Keratinocyte (primary cell): ENCODE measurements around the gene DUSP18. TPM values are rescaled to one million over a fixed set of nuclear protein-coding genes. Genes with fewer than 3 reads are reported as not detected.
"Not testable (repeated sequence)": the region's sequence is repeated elsewhere in the genome, so short reads cannot be mapped to it uniquely, and the experiment has no call there.

ENCODE experiments used
- DNase-seq: peaks from one replicate; pipeline ENCODE4 v3.0.0-alpha.2; 2011; ENCODE audit warnings: low read depth, missing footprints, low spot score
- FAIRE-seq: peaks from 2 replicates; lab custom pipeline; 2011; peaks lifted over from hg19 to GRCh38; lab: Jason Lieb, UNC
- H2AFZ ChIP-seq: 2 replicates; pipeline ENCODE4 v1.6.0; 2012; ENCODE audit warnings: low read length, control low read depth, inconsistent platforms; ENCODE audit not compliant: control insufficient read depth
- H3K27ac ChIP-seq: 2 replicates; pipeline ENCODE4 v1.5.1; 2011; ENCODE audit warnings: low read length; ENCODE audit not compliant: control insufficient read depth, insufficient read depth
- H3K27me3 ChIP-seq: 3 replicates; pipeline ENCODE4 v1.6.0; 2011; ENCODE audit warnings: low read length; ENCODE audit not compliant: control insufficient read depth, insufficient read depth; ENCODE audit errors: extremely low read depth
- H3K36me3 ChIP-seq, 2 experiments: 2 replicates in 1 of 2; 3 replicates in 1 of 2; pipeline ENCODE4 v1.5.1; 2011; ENCODE audit warnings: low read length in 2 of 2, mild to moderate bottlenecking in 1 of 2; ENCODE audit not compliant: control insufficient read depth in 2 of 2, insufficient read depth in 2 of 2; ENCODE audit errors: extremely low read depth in 1 of 2
- H3K4me1 ChIP-seq: 3 replicates; pipeline ENCODE4 v1.5.1; 2011; ENCODE audit warnings: low read length; ENCODE audit not compliant: control insufficient read depth, insufficient read depth; ENCODE audit errors: extremely low read depth
- H3K4me2 ChIP-seq: 3 replicates; pipeline ENCODE4 v1.6.0; 2011; ENCODE audit warnings: low read depth, low read length; ENCODE audit not compliant: control insufficient read depth, insufficient read depth; ENCODE audit errors: extremely low read depth
- H3K4me3 ChIP-seq, 3 experiments: fragments of 200-600 bp in 1 of 3; sonication (generic) in 1 of 3; 2 replicates in 2 of 3; 3 replicates in 1 of 3; pipeline ENCODE4 v1.5.1; 2011 to 2016; ENCODE audit warnings: low read length in 3 of 3, mild to moderate bottlenecking in 3 of 3, control low read depth in 2 of 3, inconsistent platforms in 1 of 3, low read depth in 1 of 3, mixed read lengths in 1 of 3, mixed run types in 1 of 3, moderate library complexity in 1 of 3; ENCODE audit not compliant: control insufficient read depth in 2 of 3, insufficient read depth in 2 of 3; ENCODE audit errors: extremely low read depth in 1 of 3
- H3K79me2 ChIP-seq: 2 replicates; pipeline ENCODE4 v1.6.0; 2012; ENCODE audit warnings: low read length; ENCODE audit not compliant: control insufficient read depth, insufficient read depth
- H3K9ac ChIP-seq: 3 replicates; pipeline ENCODE4 v1.6.0; 2011; ENCODE audit warnings: low read length; ENCODE audit not compliant: control insufficient read depth, insufficient read depth; ENCODE audit errors: extremely low read depth
- H3K9me1 ChIP-seq: 3 replicates; pipeline ENCODE4 v1.6.0; 2011; ENCODE audit warnings: low read length; ENCODE audit not compliant: control insufficient read depth, insufficient read depth; ENCODE audit errors: extremely low read depth
- H3K9me3 ChIP-seq: 2 replicates; pipeline ENCODE4 v1.5.1; 2012; ENCODE audit warnings: low read depth, low read length; ENCODE audit not compliant: control insufficient read depth
- H4K20me1 ChIP-seq: 3 replicates; pipeline ENCODE4 v1.6.0; 2011; ENCODE audit warnings: low read length; ENCODE audit not compliant: control insufficient read depth, insufficient read depth; ENCODE audit errors: extremely low read depth
- CTCF ChIP-seq, 3 experiments: IDR thresholded peaks in 1 of 3; conservative IDR thresholded peaks in 1 of 3; optimal IDR thresholded peaks in 1 of 3; 2 replicates in 2 of 3; 3 replicates in 1 of 3; pipeline versions ENCODE3 to v1.5.1; 2011; ENCODE audit warnings: low read length in 3 of 3, mild to moderate bottlenecking in 3 of 3, moderate library complexity in 2 of 3, control low read depth in 1 of 3, inconsistent platforms in 1 of 3; ENCODE audit not compliant: insufficient read depth in 2 of 3; ENCODE audit errors: extremely low read depth in 1 of 3
- EZH2 ChIP-seq: IDR thresholded peaks from one replicate; pipeline ENCODE4 v1.6.1; 2012; ENCODE audit warnings: inconsistent platforms, mild to moderate bottlenecking, low read length, moderate library complexity
- dilution Hi-C: fragments of 300-500 bp; cut with MboI; formaldehyde crosslinking; loops from one replicate; pipeline ENCODE4 v1.7.0; 2020; ENCODE audit warnings: low sequenced_read_pairs; ENCODE audit not compliant: extremely low pct_ligation_motif_present
- polyA plus RNA-seq, 5 experiments: library from polyadenylated mRNA; depleted of rRNA in 3 of 5; stranded (reverse) in 3 of 5; stranded (forward) in 1 of 5; unstranded in 1 of 5; fragments of >200 nt; gene quantifications; 1 replicate in 1 of 5; 2 replicates in 3 of 5; 3 replicates in 1 of 5; pipeline versions ENCODE4 v1.2.1 to v1.2.3, GENCODE V29; 2011 to 2012; ENCODE audit warnings: missing spikeins in 2 of 5, low read depth in 1 of 5, low replicate concordance in 1 of 5

Gene DUSP18
- polyA plus RNA-seq, 1 donor (not counting 4 experiments of a cell fraction or from before 2014, with no cell fraction given): 12.6 TPM

- H3K79me2 ChIP-seq, dilution Hi-C loops, H4K20me1 ChIP-seq, H3K9ac ChIP-seq, H3K27ac ChIP-seq, H2AFZ ChIP-seq, H3K4me3 ChIP-seq, H3K36me3 ChIP-seq, H3K4me2 ChIP-seq, DNase-seq, H3K9me1 ChIP-seq, FAIRE-seq, H3K4me1 ChIP-seq, H3K9me3 ChIP-seq: not testable (repeated sequence)
- H3K27me3 ChIP-seq: peaks cover 21% of the 10 kb centered on the region
Measured at GRCh38 chr22:30676565-30676964, 8.9 kb upstream of the DUSP18 start.

DNA sequence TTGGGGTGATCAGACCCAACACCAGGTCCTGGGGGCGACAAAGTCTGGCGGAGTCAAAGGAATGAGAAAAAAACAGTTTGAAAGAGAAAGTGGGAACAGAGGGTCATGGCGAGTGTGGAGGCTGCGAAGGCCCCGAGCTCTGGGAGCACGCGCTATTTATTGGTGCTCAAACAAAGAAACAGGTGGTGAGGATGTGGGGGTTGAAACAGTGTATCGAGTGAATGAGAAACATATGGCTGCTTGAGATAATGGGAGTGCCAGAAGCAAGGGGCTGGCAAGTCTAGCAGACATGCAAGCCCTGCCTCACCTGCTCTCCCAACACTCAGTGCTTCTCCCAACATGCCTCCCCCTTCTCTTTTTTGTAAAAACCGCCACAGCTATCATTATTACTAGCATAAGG lies 7.8 kb upstream of the DUSP18 start:
- H4K20me1 ChIP-seq: no peaks in the 10 kb centered on the region
- H3K36me3 ChIP-seq: no peaks in the 10 kb centered on the region
- H3K9me1 ChIP-seq: no peaks in the 10 kb centered on the region
- H3K79me2 ChIP-seq: no peaks in the 10 kb centered on the region
- H3K27ac ChIP-seq: no peak overlapping the region
- H3K4me3 ChIP-seq: no peak overlapping the region
- no peak overlapping the region for H3K9ac ChIP-seq
- no peak overlapping the region for H3K4me2 ChIP-seq
- H2AFZ ChIP-seq: no peak overlapping the region
- TF ChIP-seq CTCF (optimal IDR thresholded peaks at IDR 0.05 in 1 of 3, IDR thresholded peaks at IDR 0.05 in 1 of 3, conservative IDR thresholded peaks at IDR 0.05 in 1 of 3; ENCODE audit: extremely low read depth in 1 of 3, insufficient read depth in 2 of 3, low read length in 3 of 3) (no peak), EZH2 (no peak)
- DNase-seq (no peak), FAIRE-seq (no peak)
- no peaks in the 10 kb centered on the region for H3K4me1 ChIP-seq
- no peaks in the 10 kb centered on the region for H3K9me3 ChIP-seq
- H3K27me3 ChIP-seq: peaks cover 21% of the 10 kb centered on the region
- dilution Hi-C loops: no loop called here

- dilution Hi-C loops: no loop called here
- no peak for TF ChIP-seq EZH2
- no peak for TF ChIP-seq CTCF (optimal IDR thresholded peaks at IDR 0.05 in 1 of 3, IDR thresholded peaks at IDR 0.05 in 1 of 3, conservative IDR thresholded peaks at IDR 0.05 in 1 of 3; ENCODE audit: extremely low read depth in 1 of 3, insufficient read depth in 2 of 3, low read length in 3 of 3)
- Histone ChIP-seq H3K4me1 (no peaks in the 10 kb centered on the region), H3K9ac (no peak overlapping the region), H3K36me3 (no peaks in the 10 kb centered on the region), H3K9me1 (no peaks in the 10 kb centered on the region), H3K27ac (no peak overlapping the region), H3K4me3 (no peak overlapping the region), H3K27me3 (peaks cover 17% of the 10 kb centered on the region), H3K4me2 (no peak overlapping the region), H4K20me1 (no peaks in the 10 kb centered on the region), H3K79me2 (no peaks in the 10 kb centered on the region), H2AFZ (no peak overlapping the region), H3K9me3 (no peaks in the 10 kb centered on the region)
- FAIRE-seq (no peak), DNase-seq (no peak)
Measured at GRCh38 chr22:30674482-30674881, 6.8 kb upstream of the DUSP18 start.
